Upper lobe of left lung (tissue), 6 donors: ENCODE data around the gene RNF41. TPM values are rescaled to one million over a fixed set of nuclear protein-coding genes. Genes with fewer than 3 reads are reported as not detected.

ENCODE experiments used
- total RNA-seq, 6 donors: library from RNA; depleted of rRNA in 4 of 6; stranded (reverse); fragments of >200 nt in 4 of 6; gene quantifications; one replicate each; pipeline versions ENCODE4 v1.1.0 to v1.2.1, GENCODE V29; 2016 to 2021
- donor health status: DM: no; HTN: no; CAD: no; lungs with moderate emphysema.
- donor health status: DM: no; HTN: yes; CAD: no; lungs with severe emphysema.

RNF41 gene
- total RNA-seq, 6 donors from 2014 or later = 38.8 to 94.3 (median 62.1) TPM

Other genes with a start within 250 kb of the RNF41 start
- gene RAB5B, start 247.8 kb downstream of the RNF41 start, total RNA-seq = 100 to 1,000 TPM in 4 of 6 donors, 10 to 100 TPM in 2; 53.4 to 139 (median 116) TPM
- gene SUOX, start 224.6 kb downstream of the RNF41 start, total RNA-seq = 10 to 100 TPM; 12.8 to 36.3 (median 21.9) TPM
- gene IKZF4, start 200.9 kb downstream of the RNF41 start, total RNA-seq = 10 to 100 TPM in 1 of 6 donors, 1 to 10 TPM in 5; 5.6 to 23.0 (median 9.3) TPM
- 100 to 1,000 TPM in 3 of 6 donors, 10 to 100 TPM in 3; 15.3 to 570 (median 150) TPM for gene RPS26, start 180.0 kb downstream of the RNF41 start, total RNA-seq
- gene ERBB3, start 141.8 kb downstream of the RNF41 start, total RNA-seq = 100 to 1,000 TPM in 3 of 6 donors, 10 to 100 TPM in 3; 56.8 to 171 (median 101) TPM
- gene PA2G4, start 117.4 kb downstream of the RNF41 start, total RNA-seq = 100 to 1,000 TPM in 1 of 6 donors, 10 to 100 TPM in 5; 36.7 to 103 (median 70.7) TPM
- 1,000 to 10,000 TPM; 1,377 to 3,349 (median 3,110) TPM for gene RPL41, start 105.3 kb downstream of the RNF41 start, total RNA-seq
- gene ZC3H10, start 103.7 kb downstream of the RNF41 start, total RNA-seq = 10 to 100 TPM in 2 of 6 donors, 1 to 10 TPM in 4; 2.1 to 22.0 (median 6.4) TPM
- gene ESYT1, start 93.7 kb downstream of the RNF41 start, total RNA-seq = 100 to 1,000 TPM in 5 of 6 donors, 10 to 100 TPM in 1; 73.9 to 132 (median 112) TPM
- gene MYL6B, start 69.3 kb downstream of the RNF41 start, total RNA-seq = 10 to 100 TPM; 10.5 to 38.4 (median 29.1) TPM
- 1,000 to 10,000 TPM in 5 of 6 donors, 100 to 1,000 TPM in 1; 665 to 1,935 (median 1,528) TPM for gene MYL6, start 63.6 kb downstream of the RNF41 start, total RNA-seq
- 100 to 1,000 TPM in 2 of 6 donors, 10 to 100 TPM in 4; 71.4 to 258 (median 93.9) TPM for gene SMARCC2, start 32.4 kb downstream of the RNF41 start, total RNA-seq
- gene NABP2, start 2.4 kb upstream of the RNF41 start, total RNA-seq = 10 to 100 TPM in 4 of 6 donors, 1 to 10 TPM in 2; 4.2 to 23.1 (median 17.6) TPM
- 1 to 10 TPM in 2 of 6 donors, under 1 TPM in 1, not detected in 3; 0.37 to 1.2 (median 1.1) TPM for gene SLC39A5, start 8.1 kb upstream of the RNF41 start, total RNA-seq
- 10 to 100 TPM; 17.6 to 48.2 (median 28.8) TPM for gene ANKRD52, start 36.5 kb upstream of the RNF41 start, total RNA-seq
- 10 to 100 TPM; 12.8 to 26.3 (median 17.5) TPM for gene COQ10A, start 45.0 kb upstream of the RNF41 start, total RNA-seq
- 100 to 1,000 TPM in 5 of 6 donors, 10 to 100 TPM in 1; 99.9 to 201 (median 151) TPM for gene CS, start 78.4 kb upstream of the RNF41 start, total RNA-seq
- 100 to 1,000 TPM in 1 of 6 donors, 10 to 100 TPM in 5; 50.3 to 105 (median 61.4) TPM for gene CNPY2, start 94.1 kb upstream of the RNF41 start, total RNA-seq
- 100 to 1,000 TPM in 1 of 6 donors, 10 to 100 TPM in 5; 19.5 to 227 (median 74.4) TPM for gene PAN2, start 112.1 kb upstream of the RNF41 start, total RNA-seq
- gene IL23A, start 117.0 kb upstream of the RNF41 start, total RNA-seq = 1 to 10 TPM in 1 of 6 donors, under 1 TPM in 1, not detected in 4; 0.81 to 1.1 TPM
- 100 to 1,000 TPM in 5 of 6 donors, 10 to 100 TPM in 1; 96.1 to 553 (median 178) TPM for gene STAT2, start 138.2 kb upstream of the RNF41 start, total RNA-seq
- gene APOF, start 140.9 kb upstream of the RNF41 start, total RNA-seq = under 1 TPM in 1 of 6 donors, not detected in 5; 0.20 TPM
- gene TIMELESS, start 227.5 kb upstream of the RNF41 start, total RNA-seq = 10 to 100 TPM in 2 of 6 donors, 1 to 10 TPM in 4; 5.6 to 14.7 (median 9.5) TPM
- not detected for gene MIP, start 232.7 kb upstream of the RNF41 start, total RNA-seq
- gene SPRYD4, start 246.7 kb upstream of the RNF41 start, total RNA-seq = 1 to 10 TPM; 1.8 to 3.3 (median 3.0) TPM